Activated T-helper 1 cell treated with anti-CD3 and anti-CD28 coated beads, Interleukin-12 subunit alpha, Interleukin-12 subunit beta, Interleukin-2, Interleukin-4 antibody, amounts not matched to agents 30 ng/mL and 10 ng/mL and 1 ng/mL, durations not matched to agents 14 hours and 24 hours and 36 hours (primary cell): Measurements from ENCODE around the gene ULK4. TPM values are rescaled to one million over a fixed set of nuclear protein-coding genes. Genes with fewer than 3 reads are reported as not detected.
"Not testable (repeated sequence)": the region's sequence is repeated elsewhere in the genome, so short reads cannot be mapped to it uniquely, and the experiment has no call there.

Source experiments
- DNase-seq: peaks from one replicate; pipeline ENCODE4 v3.0.0; 2021; ENCODE audit warnings: low spot score
- H3K27ac Mint-ChIP-seq: one replicate; pipeline ENCODE4 v1.8.0; 2021; ENCODE audit warnings: mild to moderate bottlenecking, mixed read lengths
- H3K27me3 Mint-ChIP-seq: one replicate; pipeline ENCODE4 v1.8.0; 2022; ENCODE audit warnings: mild to moderate bottlenecking, moderate library complexity, mixed read lengths; ENCODE audit not compliant: insufficient read depth
- H3K36me3 Mint-ChIP-seq: one replicate; pipeline ENCODE4 v1.8.0; 2021; ENCODE audit warnings: low read depth, mixed read lengths
- H3K4me1 Mint-ChIP-seq: one replicate; pipeline ENCODE4 v1.8.0; 2021; ENCODE audit warnings: low read depth, mixed read lengths
- H3K4me3 Mint-ChIP-seq: one replicate; pipeline ENCODE4 v1.8.0; 2021; ENCODE audit warnings: mild to moderate bottlenecking, moderate library complexity, mixed read lengths
- H3K9me3 Mint-ChIP-seq: one replicate; pipeline ENCODE4 v1.8.0; 2021; ENCODE audit warnings: mixed read lengths
- intact Hi-C: fragments of 100-400 bp; cut with micrococcal nuclease; formaldehyde crosslinking; loops from one replicate; pipeline ENCODE4 v1.15.1; 2024
- total RNA-seq: library from RNA; stranded (reverse); gene quantifications from 2 replicates; pipeline ENCODE4 v1.2.3, GENCODE V29; 2022

Gene ULK4
- total RNA-seq, 1 donor from 2014 or later: 7.3 TPM

DNA sequence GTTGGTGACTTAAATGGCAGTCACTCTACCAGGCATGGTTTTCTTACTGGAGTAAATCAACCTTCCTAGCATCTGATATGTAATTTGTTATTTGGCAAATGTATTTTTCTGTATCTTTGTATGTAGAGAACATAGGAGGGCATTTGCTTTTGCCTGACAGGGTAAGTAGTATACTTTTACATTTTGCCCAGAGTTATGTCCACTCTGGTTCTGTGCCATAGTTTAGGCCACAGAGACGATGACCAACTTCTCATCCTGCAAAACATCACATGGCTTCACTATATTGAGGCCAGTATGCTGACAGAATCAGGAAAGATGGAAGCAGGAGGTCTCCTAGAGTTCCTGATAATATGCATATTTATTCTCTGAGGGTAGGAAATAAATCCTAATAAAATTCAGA lies 23.1 kb upstream of the ULK4 start:
- Mint-ChIP-seq H3K9me3 (no peaks in the 10 kb centered on the region), H3K27ac (no peak overlapping the region), H3K4me3 (no peak overlapping the region), H3K4me1 (no peaks in the 10 kb centered on the region), H3K36me3 (no peaks in the 10 kb centered on the region), H3K27me3 (peaks cover 8% of the 10 kb centered on the region)
- intact Hi-C loops: no loop called here
- no peak for DNase-seq

DNA sequence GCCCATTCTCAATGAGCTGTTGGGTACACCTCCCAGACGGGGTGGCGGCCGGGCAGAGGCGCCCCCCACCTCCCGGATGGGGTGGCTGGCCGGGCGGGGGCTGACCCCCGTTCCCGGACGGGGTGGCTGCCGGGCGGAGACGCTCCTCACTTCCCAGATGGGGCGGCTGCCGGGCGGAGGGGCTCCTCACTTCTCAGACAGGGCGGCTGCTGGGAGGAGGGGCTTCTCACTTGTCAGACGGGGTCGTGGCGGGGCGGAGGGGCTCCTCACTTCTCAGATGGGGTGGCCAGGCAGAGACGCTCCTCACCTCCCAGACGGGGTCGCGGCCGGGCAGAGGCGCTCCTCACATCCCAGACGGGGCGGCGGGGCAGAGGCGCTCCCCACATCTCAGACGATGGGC lies 21.2 kb upstream of the ULK4 start:
- H3K36me3 Mint-ChIP-seq, H3K27me3 Mint-ChIP-seq, H3K27ac Mint-ChIP-seq, H3K9me3 Mint-ChIP-seq, H3K4me1 Mint-ChIP-seq, DNase-seq, H3K4me3 Mint-ChIP-seq, intact Hi-C loops: not testable (repeated sequence)

DNA sequence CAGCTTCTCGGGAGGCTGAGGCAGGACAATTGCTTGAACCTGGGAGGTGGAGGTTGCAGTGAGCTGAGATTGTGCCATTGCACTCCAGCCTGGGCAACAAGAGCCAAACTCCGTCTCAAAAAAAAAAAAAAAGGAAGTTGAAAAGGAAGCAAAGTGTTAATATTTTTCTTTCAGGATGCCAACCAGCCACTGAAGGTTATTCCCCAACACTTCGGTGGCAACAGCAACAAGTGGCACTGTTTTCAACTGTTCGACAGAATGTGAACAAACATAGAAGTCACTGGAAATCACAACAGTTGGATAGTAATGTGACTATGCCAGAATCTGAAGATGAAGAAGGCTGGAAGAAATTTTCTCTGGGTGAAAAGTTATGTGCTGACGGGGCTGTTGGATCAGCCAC lies 15.5 kb upstream of the ULK4 start:
- peaks cover 14% of the 10 kb centered on the region for H3K27me3 Mint-ChIP-seq
- DNase-seq, intact Hi-C loops, H3K4me1 Mint-ChIP-seq, H3K4me3 Mint-ChIP-seq, H3K36me3 Mint-ChIP-seq, H3K27ac Mint-ChIP-seq, H3K9me3 Mint-ChIP-seq: not testable (repeated sequence)

DNA sequence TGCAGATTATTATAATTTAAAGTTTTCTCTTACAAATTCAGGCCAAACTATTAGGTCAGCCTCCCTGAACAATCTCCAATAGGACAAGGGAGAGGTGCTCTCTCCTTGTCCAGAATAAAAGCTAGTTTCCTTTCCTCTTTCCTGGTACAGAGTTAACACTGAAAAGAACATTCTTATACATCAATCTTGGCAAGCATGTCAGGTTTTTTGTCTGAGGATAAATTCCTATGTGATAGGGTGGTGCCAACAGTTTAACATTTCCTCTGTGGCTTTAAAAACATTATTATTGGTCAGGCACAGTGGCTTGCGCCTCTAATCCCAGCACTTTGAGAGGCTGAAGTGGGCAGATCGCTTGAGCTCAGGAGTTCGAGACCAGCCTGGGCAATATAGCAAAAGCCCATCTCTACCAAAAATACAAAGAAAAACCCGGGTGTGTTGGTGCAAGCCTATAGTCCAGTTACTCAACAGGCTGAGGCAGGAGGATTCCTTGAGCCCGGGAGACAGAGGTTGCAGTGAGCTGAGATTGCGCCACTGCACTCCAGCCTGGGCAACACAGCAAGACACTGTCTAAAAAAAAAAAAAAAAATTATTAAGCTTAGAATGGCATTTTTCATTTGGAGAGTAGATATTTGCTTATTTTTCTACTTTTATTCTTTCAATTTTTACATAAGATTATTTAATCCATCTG lies 13.7 kb upstream of the ULK4 start:
- no peaks in the 10 kb centered on the region for H3K9me3 Mint-ChIP-seq
- H3K27me3 Mint-ChIP-seq: peaks cover 17% of the 10 kb centered on the region
- no peak overlapping the region for H3K27ac Mint-ChIP-seq
- H3K4me1 Mint-ChIP-seq: no peaks in the 10 kb centered on the region
- H3K4me3 Mint-ChIP-seq: no peak overlapping the region
- intact Hi-C loops: no loop called here
- DNase-seq: no peak
- H3K36me3 Mint-ChIP-seq: no peaks in the 10 kb centered on the region

DNA sequence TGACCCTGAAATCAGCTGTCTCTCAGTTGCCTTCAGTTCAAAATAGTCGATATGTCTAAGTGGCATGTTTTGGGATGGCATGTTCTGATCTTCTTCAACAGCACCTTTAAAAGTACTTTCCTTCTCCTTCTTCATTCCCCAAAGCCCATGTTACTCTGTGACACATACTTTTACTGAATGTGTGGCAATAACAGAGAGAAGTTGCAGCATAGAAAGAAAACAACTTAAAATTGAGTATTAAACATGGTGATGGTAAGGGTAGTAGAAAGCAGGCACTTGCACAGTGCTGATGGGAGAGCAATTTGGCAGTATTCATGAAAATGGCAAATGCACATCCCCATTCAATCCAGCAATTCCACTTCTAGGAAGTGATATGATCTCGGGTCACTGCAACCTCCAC lies 12.3 kb upstream of the ULK4 start:
- intact Hi-C loops: no loop called here
- no peak overlapping the region for H3K27ac Mint-ChIP-seq

DNA sequence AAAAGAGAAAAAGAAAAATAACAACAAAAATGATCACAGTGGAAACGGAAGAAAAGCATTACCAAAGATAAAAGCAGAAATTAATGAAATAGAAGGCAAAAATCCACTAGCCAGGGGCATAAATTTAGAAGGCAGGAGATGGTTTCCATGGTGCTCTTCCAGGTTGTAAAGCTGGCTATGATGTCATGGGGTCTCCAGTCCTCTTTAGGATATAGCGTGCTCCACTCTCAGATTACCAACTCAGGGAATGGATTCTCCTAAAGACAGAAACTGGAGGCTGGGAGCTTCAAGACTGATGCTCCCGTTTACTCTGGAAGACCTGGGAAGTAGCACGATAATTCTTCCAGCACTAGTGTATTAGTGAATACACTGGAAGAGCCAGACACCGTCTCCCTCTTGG lies 10.9 kb upstream of the ULK4 start:
- no peak overlapping the region for H3K4me3 Mint-ChIP-seq
- no peak overlapping the region for H3K27ac Mint-ChIP-seq
- H3K9me3 Mint-ChIP-seq: no peaks in the 10 kb centered on the region
- H3K27me3 Mint-ChIP-seq: peaks cover 19% of the 10 kb centered on the region
- DNase-seq: no peak
- intact Hi-C loops: no loop called here
- H3K4me1 Mint-ChIP-seq: no peaks in the 10 kb centered on the region
- H3K36me3 Mint-ChIP-seq: no peaks in the 10 kb centered on the region

More for the DNA sequence above, 12.3 kb upstream of the ULK4 start:
- H3K36me3 Mint-ChIP-seq: no peaks in the 10 kb centered on the region
- no peak overlapping the region for H3K4me3 Mint-ChIP-seq
- no peak for DNase-seq
- no peaks in the 10 kb centered on the region for H3K4me1 Mint-ChIP-seq
- H3K27me3 Mint-ChIP-seq: peaks cover 17% of the 10 kb centered on the region
- H3K9me3 Mint-ChIP-seq: no peaks in the 10 kb centered on the region

DNA sequence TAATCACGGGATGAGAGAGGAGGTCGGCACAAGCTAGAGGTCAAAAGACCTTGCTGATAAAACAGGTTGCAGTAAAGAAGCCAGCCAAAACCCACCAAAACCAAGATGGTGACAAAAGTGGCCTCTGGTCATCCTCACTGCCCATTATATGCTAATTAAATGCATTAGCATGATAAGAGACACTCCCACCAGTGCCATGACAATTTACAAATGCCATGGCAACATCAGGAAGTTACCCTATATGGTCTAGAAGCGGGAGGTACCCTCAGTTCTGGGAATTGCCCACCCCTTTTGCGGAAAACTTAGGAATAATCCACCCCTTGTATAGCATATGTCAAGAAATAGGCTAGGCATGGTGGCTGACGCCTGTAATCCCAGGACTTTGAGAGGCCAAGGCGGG lies 4.3 kb upstream of the ULK4 start:
- H3K27ac Mint-ChIP-seq: no peak overlapping the region
- no peak for DNase-seq
- H3K9me3 Mint-ChIP-seq: no peaks in the 10 kb centered on the region
- H3K4me1 Mint-ChIP-seq: peaks cover 8% of the 10 kb centered on the region
- intact Hi-C loops: loop anchor here (10.0 kb wide), 2 partner anchors 539 to 1659 kb away; partner anchors contain the start of genes ANO10 and VIPR1
- peaks cover 8% of the 10 kb centered on the region for H3K27me3 Mint-ChIP-seq
- no peaks in the 10 kb centered on the region for H3K36me3 Mint-ChIP-seq
- H3K4me3 Mint-ChIP-seq: no peak overlapping the region

DNA sequence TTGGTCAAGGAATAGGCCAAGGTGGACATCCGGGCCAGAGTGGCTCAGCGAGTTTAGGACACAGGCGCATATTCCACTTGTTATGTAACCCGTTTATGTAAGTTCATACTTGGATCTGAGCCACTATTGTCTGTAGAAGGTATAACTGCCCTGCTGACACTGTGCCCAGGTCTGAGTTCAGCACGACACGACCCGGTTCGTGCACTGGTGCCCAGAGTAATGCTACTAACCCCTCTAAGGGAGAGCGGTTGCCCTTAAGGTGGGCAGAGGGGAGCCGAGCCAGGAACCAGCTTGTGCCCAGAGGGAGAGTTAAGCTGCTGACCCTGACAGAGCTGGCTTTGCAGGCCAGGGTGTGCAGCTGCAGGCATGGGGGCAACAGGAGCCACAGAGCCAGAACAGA lies 1.9 kb upstream of the ULK4 start:
- no peaks in the 10 kb centered on the region for H3K36me3 Mint-ChIP-seq
- no peaks in the 10 kb centered on the region for H3K9me3 Mint-ChIP-seq
- H3K4me3 Mint-ChIP-seq: no peak overlapping the region
- DNase-seq: no peak
- H3K27me3 Mint-ChIP-seq: peaks cover 6% of the 10 kb centered on the region
- H3K4me1 Mint-ChIP-seq: peaks cover 16% of the 10 kb centered on the region
- intact Hi-C loops: loop anchor here (5.0 to 10.0 kb wide), 4 partner anchors 118 to 1661 kb away; partner anchors contain the start of genes ANO10 and VIPR1
- no peak overlapping the region for H3K27ac Mint-ChIP-seq

DNA sequence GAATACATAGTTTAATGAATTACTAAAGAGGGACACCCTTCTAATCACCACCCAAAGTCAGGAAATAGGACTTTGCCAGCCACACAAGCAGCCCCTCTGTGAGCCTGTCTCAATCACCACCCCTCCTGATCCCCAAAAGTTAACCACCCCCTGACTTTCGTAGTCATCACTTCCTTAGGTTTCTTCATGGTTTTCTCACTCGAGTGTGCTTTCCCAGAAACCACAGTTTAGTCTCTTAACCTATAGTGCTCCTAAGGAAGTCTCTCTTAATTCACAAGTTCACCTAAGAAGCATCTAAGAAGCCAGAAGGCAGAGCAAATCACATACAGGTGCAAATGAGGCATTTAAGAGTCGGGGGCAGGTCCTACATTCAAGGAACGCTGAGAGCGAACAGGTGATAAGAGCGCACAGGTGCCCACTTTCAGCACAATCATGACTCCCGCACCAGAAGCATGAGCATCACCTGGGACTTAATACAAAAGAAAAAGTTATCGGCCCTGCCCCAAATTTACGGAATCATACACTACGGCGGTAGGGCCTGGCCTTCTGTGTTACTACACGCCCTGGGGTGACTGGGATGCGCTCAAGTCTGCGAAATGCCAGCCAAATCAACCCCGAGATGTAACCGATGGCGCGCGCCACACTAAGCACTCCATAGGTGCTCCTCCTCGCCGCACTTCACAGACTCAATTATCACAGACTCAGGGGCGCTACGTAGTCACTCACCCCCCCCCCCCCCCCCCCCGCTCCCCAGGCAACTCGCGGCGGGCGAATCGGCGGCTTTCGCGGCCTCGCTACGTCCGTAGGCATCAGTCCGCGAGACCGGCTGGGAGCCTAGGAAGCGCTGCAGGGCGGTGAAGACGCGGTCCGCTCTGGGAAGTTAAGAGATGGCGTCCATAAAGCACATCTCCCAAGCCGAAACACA lies 815 bp downstream of the ULK4 start:
- intact Hi-C loops: loop anchor here (5.0 to 10.0 kb wide), 4 partner anchors 121 to 1664 kb away; partner anchors contain the start of genes ANO10 and VIPR1
- Mint-ChIP-seq H3K36me3 (no peaks in the 10 kb centered on the region), H3K4me3 (peak overlapping the region; percentile 95)

DNA sequence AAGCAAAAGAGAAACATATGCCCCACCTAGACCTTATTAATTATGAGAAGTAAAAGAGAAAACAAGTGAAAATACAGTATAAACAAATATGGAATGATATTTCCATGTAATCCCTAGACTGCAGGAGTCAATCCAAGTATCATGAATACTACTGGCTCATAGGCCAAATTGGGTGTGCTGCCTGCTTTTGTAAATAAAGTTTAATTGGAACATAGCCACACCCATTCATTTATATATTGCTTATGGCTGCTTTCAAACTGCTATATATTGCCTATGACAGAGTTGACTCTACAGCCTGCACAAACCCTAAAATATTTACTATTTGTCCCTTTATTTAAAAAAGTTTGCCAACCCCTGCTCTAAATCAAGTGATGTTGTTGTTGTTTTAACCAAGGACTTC lies 5.3 kb downstream of the ULK4 start:
- H3K4me1 Mint-ChIP-seq: peaks cover 26% of the 10 kb centered on the region

More for the DNA sequence above, 815 bp downstream of the ULK4 start:
- peak; percentile 40 for DNase-seq
- Mint-ChIP-seq H3K9me3 (no peaks in the 10 kb centered on the region), H3K27me3 (no peaks in the 10 kb centered on the region), H3K4me1 (peaks cover 25% of the 10 kb centered on the region), H3K27ac (peak overlapping the region; percentile 93)

DNA sequence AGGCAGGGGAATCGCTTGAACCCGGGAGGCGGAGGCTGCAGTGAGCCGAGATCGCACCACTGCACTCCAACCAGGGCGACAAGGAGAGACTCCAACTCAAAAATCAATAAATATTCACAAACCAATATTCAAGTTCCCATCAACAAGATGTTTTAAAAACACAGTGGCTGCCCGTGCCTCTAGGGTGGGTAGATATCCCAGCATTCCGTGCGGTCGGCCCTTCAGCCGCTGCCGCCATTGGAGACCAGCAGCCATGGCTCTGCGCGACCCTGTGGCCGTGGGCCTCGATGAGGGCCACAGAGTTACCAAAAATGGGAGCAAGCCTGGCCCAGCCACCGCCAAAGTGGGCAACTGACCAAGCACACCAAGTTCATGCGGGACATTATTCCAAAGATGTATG lies 6.7 kb downstream of the ULK4 start:
- Mint-ChIP-seq H3K27me3 (no peaks in the 10 kb centered on the region), H3K4me1 (peaks cover 16% of the 10 kb centered on the region), H3K27ac (no peak overlapping the region), H3K4me3 (no peak overlapping the region), H3K36me3 (no peaks in the 10 kb centered on the region), H3K9me3 (no peaks in the 10 kb centered on the region)
- no peak for DNase-seq
- intact Hi-C loops: no loop called here

More for the DNA sequence above, 5.3 kb downstream of the ULK4 start:
- Mint-ChIP-seq H3K27ac (no peak overlapping the region), H3K36me3 (no peaks in the 10 kb centered on the region), H3K27me3 (no peaks in the 10 kb centered on the region), H3K4me3 (no peak overlapping the region), H3K9me3 (no peaks in the 10 kb centered on the region)
- no peak for DNase-seq
- intact Hi-C loops: no loop called here

DNA sequence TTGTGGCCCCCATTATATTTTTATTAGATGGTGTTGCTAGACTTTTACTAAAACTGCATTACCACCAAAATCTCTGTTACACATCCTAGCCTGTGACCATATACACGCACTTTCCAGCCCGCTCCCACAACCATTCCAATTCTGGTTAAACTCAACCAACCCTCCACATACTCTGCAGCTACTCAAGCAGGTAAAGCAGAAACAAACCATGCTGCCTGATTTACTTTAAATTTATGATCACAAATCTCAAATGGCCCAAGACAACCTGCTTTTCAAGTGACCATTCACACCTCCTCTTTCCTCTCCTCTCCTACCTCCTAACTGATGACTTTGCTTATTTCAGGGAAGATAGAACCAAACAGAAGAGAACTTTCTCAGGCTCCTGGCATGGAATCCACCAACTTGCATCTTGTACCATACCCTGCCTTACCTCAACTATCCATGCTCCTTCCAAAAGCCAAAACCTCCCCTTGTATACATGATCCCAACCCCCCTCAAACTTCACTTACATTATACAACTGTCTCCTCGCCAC lies 18.5 kb downstream of the ULK4 start:
- no peaks in the 10 kb centered on the region for H3K4me1 Mint-ChIP-seq
- intact Hi-C loops: no loop called here
- no peaks in the 10 kb centered on the region for H3K36me3 Mint-ChIP-seq

DNA sequence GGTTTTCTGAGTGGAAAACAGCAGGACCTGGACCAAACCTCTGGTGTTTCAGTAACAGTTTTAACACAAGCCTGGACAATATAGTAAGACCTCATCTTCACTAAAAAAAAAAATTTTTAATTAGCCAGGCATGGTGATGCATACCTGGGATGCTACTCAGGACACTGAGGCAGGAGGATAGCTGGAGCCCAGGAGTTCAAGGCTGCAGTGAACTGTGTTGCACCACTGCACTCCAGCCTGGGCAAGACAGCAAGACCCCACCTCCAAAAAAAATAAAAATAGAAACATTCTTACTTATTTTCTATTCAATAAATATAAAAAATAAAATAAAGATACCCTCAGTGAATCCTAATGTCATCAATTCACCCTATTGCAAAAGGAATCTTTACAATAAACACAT lies 21.5 kb downstream of the ULK4 start:
- Mint-ChIP-seq H3K27me3 (no peaks in the 10 kb centered on the region), H3K4me1 (no peaks in the 10 kb centered on the region), H3K36me3 (peaks cover 2% of the 10 kb centered on the region), H3K4me3 (no peak overlapping the region), H3K27ac (no peak overlapping the region), H3K9me3 (no peaks in the 10 kb centered on the region)
- intact Hi-C loops: no loop called here
- no peak for DNase-seq

More for the DNA sequence above, 18.5 kb downstream of the ULK4 start:
- Mint-ChIP-seq H3K9me3 (no peaks in the 10 kb centered on the region), H3K27me3 (no peaks in the 10 kb centered on the region), H3K4me3 (no peak overlapping the region), H3K27ac (no peak overlapping the region)
- no peak for DNase-seq
